Stomach (tissue), 9 donors: ENCODE data around the gene SMYD5. TPM values are rescaled to one million over a fixed set of nuclear protein-coding genes. Genes with fewer than 3 reads are reported as not detected.

ENCODE experiments used
- DNase-seq, 2 donors: peaks; one replicate each; pipeline versions ENCODE4 v3.0.0 to v3.0.0-alpha.2; 2013 to 2019
- H3K27ac ChIP-seq, 5 donors: fragments of 200-600 bp in 4 of 5; sonication (generic) in 4 of 5; one replicate each; pipeline ENCODE4 v1.5.1; 2013 to 2019; ENCODE audit warnings: mild to moderate bottlenecking in 1 of 5, moderate library complexity in 1 of 5
- H3K27me3 ChIP-seq, 3 donors: fragments of 200-600 bp; sonication (generic); one replicate each; pipeline ENCODE4 v1.5.1; 2017 to 2019; ENCODE audit warnings: mixed run types in 1 of 3
- H3K36me3 ChIP-seq, 4 donors: fragments of 200-600 bp; sonication (generic); 1 replicate in 3 of 4; 2 replicates in 1 of 4; pipeline ENCODE4 v1.5.1; 2016 to 2019
- H3K4me1 ChIP-seq, 4 donors: fragments of 200-600 bp; sonication (generic); one replicate each; pipeline ENCODE4 v1.5.1; 2016 to 2019
- H3K4me3 ChIP-seq, 4 donors: fragments of 200-600 bp; sonication (generic) in 3 of 4; one replicate each; pipeline ENCODE4 v1.5.1; 2016 to 2019; ENCODE audit warnings: mild to moderate bottlenecking in 1 of 4
- H3K9me3 ChIP-seq, 4 donors: fragments of 200-600 bp; sonication (generic); one replicate each; pipeline ENCODE4 v1.5.1; 2016 to 2019
- EP300 ChIP-seq: sonication (generic); formaldehyde crosslinking; IDR thresholded peaks from one replicate; pipeline ENCODE4 v1.6.1; 2017; ENCODE audit warnings: antibody characterized with exemption
- POLR2A ChIP-seq, 4 donors: fragments of 450-650 bp; IDR thresholded peaks; one replicate each; pipeline ENCODE4 v1.6.1; 2016; ENCODE audit warnings: antibody characterized with exemption in 4 of 4, control low read depth in 2 of 4, mild to moderate bottlenecking in 1 of 4, moderate library complexity in 1 of 4
- POLR2AphosphoS5 ChIP-seq, 3 donors: sonication (generic); formaldehyde crosslinking; IDR thresholded peaks; one replicate each; pipeline ENCODE4 v1.6.1; 2016; ENCODE audit warnings: antibody characterized with exemption in 3 of 3
- WGBS, 5 donors: extraction: QIAGEN DNeasy Blood & Tissue Kit in 3 of 5; methylation state at CpG; one replicate each; pipeline versions ENCODE4 v1.1.5 to v1.1.7; 2013 to 2018; 5-methylcytosine and 5-hydroxymethylcytosine counted together
- intact Hi-C: fragments of 100-400 bp; cut with DNase I; formaldehyde crosslinking; loops from one replicate; pipeline ENCODE4 v1.15.1; 2023; ENCODE audit warnings: low total_unique reads
- polyA plus RNA-seq, 3 donors: library from polyadenylated mRNA; stranded (reverse); fragments of 200-250 nt; gene quantifications; one replicate each; pipeline ENCODE4 v1.2.3, GENCODE V29; 2013
- total RNA-seq, 5 donors: library from RNA; depleted of rRNA; stranded (reverse); fragments of >200 nt; gene quantifications; one replicate each; pipeline versions ENCODE4 v1.1.0 to v1.2.3, GENCODE V29; 2014 to 2016
- TF ChIP-seq, protein P1 (sequence below), 7 experiments: fragments of 450-650 bp in 4 of 7; fragments of 200-600 bp in 3 of 7; sonication (generic) in 3 of 7; IDR thresholded peaks; one replicate each; pipeline ENCODE4 v1.5.1; 2016 to 2019; ENCODE audit warnings: antibody characterized with exemption in 7 of 7, control low read depth in 2 of 7, mild to moderate bottlenecking in 1 of 7
- donor health status: healthy with polysubstance abuse.
- donor health status: Bipolar disorder and iron deficiency.
- donor health status: healthy.

Gene SMYD5
- total and polyA plus RNA-seq, 8 donors = 3.5 to 136 (median 12.9) TPM

DNA sequence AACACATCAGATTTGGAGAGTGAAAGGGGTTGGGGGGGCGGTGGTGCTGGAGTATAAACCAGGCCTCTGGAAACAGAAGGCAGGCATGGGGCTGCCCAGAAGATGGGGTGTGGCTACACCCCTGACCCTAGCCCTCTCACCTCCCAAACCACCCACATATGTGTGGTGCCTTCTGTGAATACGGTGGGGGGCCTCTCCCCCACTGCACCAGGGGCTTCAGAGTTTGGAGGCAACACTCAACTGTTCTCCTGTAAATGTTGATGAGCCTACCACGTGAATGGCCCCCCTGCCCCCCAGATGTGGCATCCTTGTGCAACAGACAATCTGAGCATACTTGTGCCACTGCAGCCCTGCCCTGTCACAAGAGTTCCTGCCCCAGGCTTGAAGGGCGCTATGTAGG is 50.7 kb downstream of the SMYD5 start:
- no peak for DNase-seq
- Histone ChIP-seq H3K36me3 (peaks cover 0 to 9% (median 2%) of the 10 kb centered on the region in 4 donors), H3K4me1 (peaks cover 11 to 16% (median 12%) of the 10 kb centered on the region in 4 donors), H3K27ac (no peak overlapping the region), H3K27me3 (peaks cover 0 to 36% (median 12%) of the 10 kb centered on the region in 3 donors), H3K9me3 (no peaks in the 10 kb centered on the region), H3K4me3 (no peak overlapping the region)
- intact Hi-C loops = no loop called here
- no peak for TF ChIP-seq POLR2A (IDR thresholded peaks at IDR 0.05)
- TF ChIP-seq, protein P1, sequence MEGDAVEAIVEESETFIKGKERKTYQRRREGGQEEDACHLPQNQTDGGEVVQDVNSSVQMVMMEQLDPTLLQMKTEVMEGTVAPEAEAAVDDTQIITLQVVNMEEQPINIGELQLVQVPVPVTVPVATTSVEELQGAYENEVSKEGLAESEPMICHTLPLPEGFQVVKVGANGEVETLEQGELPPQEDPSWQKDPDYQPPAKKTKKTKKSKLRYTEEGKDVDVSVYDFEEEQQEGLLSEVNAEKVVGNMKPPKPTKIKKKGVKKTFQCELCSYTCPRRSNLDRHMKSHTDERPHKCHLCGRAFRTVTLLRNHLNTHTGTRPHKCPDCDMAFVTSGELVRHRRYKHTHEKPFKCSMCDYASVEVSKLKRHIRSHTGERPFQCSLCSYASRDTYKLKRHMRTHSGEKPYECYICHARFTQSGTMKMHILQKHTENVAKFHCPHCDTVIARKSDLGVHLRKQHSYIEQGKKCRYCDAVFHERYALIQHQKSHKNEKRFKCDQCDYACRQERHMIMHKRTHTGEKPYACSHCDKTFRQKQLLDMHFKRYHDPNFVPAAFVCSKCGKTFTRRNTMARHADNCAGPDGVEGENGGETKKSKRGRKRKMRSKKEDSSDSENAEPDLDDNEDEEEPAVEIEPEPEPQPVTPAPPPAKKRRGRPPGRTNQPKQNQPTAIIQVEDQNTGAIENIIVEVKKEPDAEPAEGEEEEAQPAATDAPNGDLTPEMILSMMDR (IDR thresholded peaks at IDR 0.05) = no peak
- no peak for TF ChIP-seq EP300
- TF ChIP-seq POLR2AphosphoS5 (IDR thresholded peaks at IDR 0.05) = no peak
- WGBS, 5 donors = 82 to 92% (median 87%) methylated on average over 4 of the region's 4 CpGs

DNA sequence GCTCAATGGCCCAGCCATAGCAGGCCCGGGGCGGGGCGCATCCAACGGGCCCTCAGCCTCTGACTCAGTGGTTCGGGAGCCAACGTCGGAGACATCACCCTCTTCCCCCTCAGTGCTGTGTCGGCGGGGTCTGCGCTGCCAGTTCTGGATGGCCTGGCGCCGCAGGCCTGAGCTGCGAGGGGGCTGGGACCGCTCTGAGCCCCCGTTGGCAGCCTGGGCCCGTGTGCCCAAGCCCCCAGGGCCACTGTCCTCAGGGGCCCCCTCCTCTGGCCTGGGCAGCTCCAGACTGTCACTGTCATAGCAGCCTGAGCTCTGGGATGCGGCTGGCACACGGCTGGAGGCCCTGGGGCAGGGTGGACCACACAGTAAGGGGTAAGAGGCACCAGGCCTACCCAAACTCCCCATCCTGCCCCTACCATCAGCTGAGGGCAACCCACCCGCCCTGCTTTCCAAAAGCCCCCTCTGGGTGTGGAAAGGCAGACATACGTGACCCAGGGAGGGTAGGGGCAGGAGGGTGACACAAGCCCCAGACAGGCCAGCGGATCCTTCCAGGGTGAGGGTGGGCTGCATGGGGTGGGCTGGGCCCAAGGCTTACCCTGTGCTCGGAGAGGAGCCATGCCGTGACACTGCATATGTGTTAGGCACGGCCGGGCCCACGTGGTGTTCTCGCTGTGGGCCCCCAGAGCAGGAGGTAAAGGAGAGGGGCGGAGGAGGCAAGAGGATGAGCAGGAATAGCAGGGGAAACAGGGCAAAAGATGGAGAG is 51.4 kb downstream of the SMYD5 start:
- 91 to 93% (median 92%) methylated on average over 26 to 28 of the region's 28 CpGs for WGBS, 5 donors
- peaks cover 11 to 17% (median 12%) of the 10 kb centered on the region in 4 donors for H3K4me1 ChIP-seq
- peaks cover 0 to 41% (median 12%) of the 10 kb centered on the region in 3 donors for H3K27me3 ChIP-seq
- TF ChIP-seq POLR2A (IDR thresholded peaks at IDR 0.05) (no peak), EP300 (no peak), POLR2AphosphoS5 (IDR thresholded peaks at IDR 0.05) (no peak)
- TF ChIP-seq, protein P1 (IDR thresholded peaks at IDR 0.05) = no peak
- H3K4me3 ChIP-seq = no peak overlapping the region
- intact Hi-C loops = no loop called here
- H3K27ac ChIP-seq = no peak overlapping the region
- H3K9me3 ChIP-seq = no peaks in the 10 kb centered on the region
- peaks cover 0 to 9% (median 2%) of the 10 kb centered on the region in 4 donors for H3K36me3 ChIP-seq
- no peak for DNase-seq

DNA sequence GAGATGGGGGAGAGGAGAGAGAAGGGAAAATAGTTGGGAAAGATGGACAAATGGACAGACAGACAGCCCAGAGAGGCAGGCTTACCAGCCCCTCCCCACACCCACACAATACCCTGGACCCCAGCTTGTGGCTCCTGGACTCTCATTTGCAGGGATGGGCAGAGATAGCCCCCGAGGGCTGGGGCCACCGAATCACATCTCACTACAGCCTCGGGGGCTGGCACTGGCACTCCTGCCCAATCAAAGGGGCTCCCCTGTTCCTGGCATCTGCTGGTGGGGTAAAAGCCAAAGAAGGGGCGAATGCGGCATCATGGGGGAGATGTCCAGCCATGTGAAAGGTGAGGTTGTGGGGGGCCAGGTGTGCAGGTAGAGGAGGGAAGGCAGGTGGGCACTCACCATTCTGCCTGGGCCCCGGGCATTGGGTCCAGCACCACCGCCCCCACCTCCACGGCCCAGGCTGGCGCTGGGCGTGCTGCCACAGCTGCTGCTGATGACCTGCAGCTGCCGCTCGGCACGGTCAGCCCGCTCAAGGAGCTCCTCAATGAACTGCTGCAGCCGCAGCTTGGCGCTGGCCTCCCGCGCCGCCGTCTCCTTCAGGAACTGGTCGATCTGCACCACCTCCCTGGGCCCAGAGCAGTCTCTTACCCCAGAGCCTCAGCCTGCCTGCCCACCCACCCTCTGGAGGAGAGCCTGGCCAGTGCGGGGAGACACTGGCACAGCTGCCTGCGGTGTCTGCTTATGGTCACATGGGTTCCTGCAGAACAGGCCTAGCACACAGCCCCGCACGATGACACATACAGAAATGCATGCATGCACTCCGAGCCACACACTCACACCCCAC is 52.2 kb downstream of the SMYD5 start:
- 87 to 96% (median 90%) methylated on average over 10 to 26 of the region's 26 CpGs for WGBS, 5 donors
- H3K9me3 ChIP-seq = no peaks in the 10 kb centered on the region
- no peak for DNase-seq
- TF ChIP-seq EP300 = no peak
- TF ChIP-seq POLR2AphosphoS5 (IDR thresholded peaks at IDR 0.05) = no peak
- TF ChIP-seq, protein P1 (IDR thresholded peaks at IDR 0.05) = no peak
- no peak for TF ChIP-seq POLR2A (IDR thresholded peaks at IDR 0.05)
- intact Hi-C loops = no loop called here
- H3K27me3 ChIP-seq = peaks cover 0 to 49% (median 12%) of the 10 kb centered on the region in 3 donors
- peaks cover 0 to 9% (median 2%) of the 10 kb centered on the region in 4 donors for H3K36me3 ChIP-seq
- H3K27ac ChIP-seq = no peak overlapping the region
- no peak overlapping the region for H3K4me3 ChIP-seq
- H3K4me1 ChIP-seq = peaks cover 11 to 17% (median 12%) of the 10 kb centered on the region in 4 donors

DNA sequence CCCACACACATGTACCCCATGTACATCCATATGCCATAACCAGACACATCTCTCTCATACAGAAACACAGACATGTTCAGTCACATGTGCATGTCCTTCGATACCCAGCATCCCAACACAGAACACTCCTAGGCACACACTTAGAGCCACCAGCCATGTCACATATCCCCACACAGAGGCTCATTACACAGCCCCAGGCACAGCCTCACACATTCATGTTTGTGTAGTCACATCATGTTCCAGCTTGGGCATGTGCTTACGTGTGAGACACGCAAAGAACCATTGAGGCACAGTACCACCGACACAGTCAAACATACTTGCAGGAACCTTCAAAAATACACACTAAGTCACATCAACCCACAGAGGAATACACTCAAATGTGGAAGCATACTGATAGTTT is 53.0 kb downstream of the SMYD5 start:
- Histone ChIP-seq H3K9me3 (no peaks in the 10 kb centered on the region), H3K27ac (no peak overlapping the region), H3K4me1 (peaks cover 11 to 17% (median 12%) of the 10 kb centered on the region in 4 donors), H3K4me3 (no peak overlapping the region), H3K36me3 (peaks cover 0 to 9% (median 2%) of the 10 kb centered on the region in 4 donors), H3K27me3 (peaks cover 0 to 50% (median 12%) of the 10 kb centered on the region in 3 donors)
- DNase-seq = no peak
- intact Hi-C loops = no loop called here
- WGBS, 5 donors = 95 to 99% (median 98%) methylated on average over 4 of the region's 4 CpGs
- TF ChIP-seq POLR2AphosphoS5 (IDR thresholded peaks at IDR 0.05) (no peak), POLR2A (IDR thresholded peaks at IDR 0.05) (no peak), EP300 (no peak)
- TF ChIP-seq, protein P1 (IDR thresholded peaks at IDR 0.05) = no peak
